Liver (tissue), 9 donors: ENCODE results near the gene PPFIA2. TPM values are rescaled to one million over a fixed set of nuclear protein-coding genes. Genes with fewer than 3 reads are reported as not detected.

Experiments used
- DNase-seq: peaks from one replicate; pipeline ENCODE4 v3.0.0-alpha.2; 2017; ENCODE audit warnings: low spot score
- H3K27ac ChIP-seq, 2 donors: one replicate each; pipeline ENCODE4 v1.7.0; 2013; ENCODE audit warnings: inconsistent platforms in 2 of 2, low read length in 2 of 2, control low read depth in 1 of 2, low read depth in 1 of 2, mild to moderate bottlenecking in 1 of 2
- H3K27me3 ChIP-seq, 4 donors: one replicate each; pipeline versions ENCODE4 v1.6.1 to v1.7.0; 2013; ENCODE audit warnings: low read length in 3 of 4, inconsistent platforms in 1 of 4, mild to moderate bottlenecking in 1 of 4, moderate library complexity in 1 of 4; ENCODE audit not compliant: control insufficient read depth in 4 of 4, insufficient read depth in 4 of 4
- H3K36me3 ChIP-seq, 4 donors: one replicate each; pipeline versions ENCODE4 v1.6.1 to v1.7.0; 2013; ENCODE audit warnings: low read length in 3 of 4, mild to moderate bottlenecking in 3 of 4, low read depth in 1 of 4, moderate library complexity in 1 of 4; ENCODE audit not compliant: control insufficient read depth in 4 of 4, insufficient read depth in 3 of 4
- H3K4me1 ChIP-seq, 4 donors: one replicate each; pipeline versions ENCODE4 v1.6.1 to v1.7.0; 2013; ENCODE audit warnings: low read length in 3 of 4, mild to moderate bottlenecking in 3 of 4, moderate library complexity in 1 of 4; ENCODE audit not compliant: control insufficient read depth in 4 of 4, insufficient read depth in 4 of 4
- H3K4me3 ChIP-seq, 3 donors: one replicate each; pipeline versions ENCODE4 v1.6.1 to v1.7.0; 2013; ENCODE audit warnings: low read length in 3 of 3, control low read depth in 1 of 3, low read depth in 1 of 3, mild to moderate bottlenecking in 1 of 3
- H3K9ac ChIP-seq, 2 donors: one replicate each; pipeline ENCODE4 v1.7.0; 2013; ENCODE audit warnings: low read length in 2 of 2, mild to moderate bottlenecking in 2 of 2, moderate library complexity in 2 of 2, control low read depth in 1 of 2, low read depth in 1 of 2
- H3K9me3 ChIP-seq, 4 donors: one replicate each; pipeline versions ENCODE4 v1.6.1 to v1.7.0; 2013; ENCODE audit warnings: low read length in 3 of 4; ENCODE audit not compliant: control insufficient read depth in 4 of 4
- ATF3 ChIP-seq: IDR thresholded peaks from 2 replicates; pipeline ENCODE4 v1.6.1; 2016; ENCODE audit warnings: antibody characterized with exemption
- CTCF ChIP-seq: fragments of 150-350 bp; IDR thresholded peaks from 2 replicates; pipeline ENCODE4 v1.5.1; 2017; ENCODE audit warnings: improper control_type of control experiment, low read depth, low read length; ENCODE audit not compliant: missing input control
- EGR1 ChIP-seq, 2 donors: IDR thresholded peaks; 2 replicates each; pipeline ENCODE4 v1.6.1; 2016 to 2018; ENCODE audit warnings: antibody characterized with exemption in 2 of 2, low read depth in 2 of 2
- FOXA1 ChIP-seq: IDR thresholded peaks from 2 replicates; pipeline ENCODE4 v1.6.1; 2016; ENCODE audit warnings: antibody characterized with exemption
- HNF4A ChIP-seq, 2 donors: conservative IDR thresholded peaks; 2 replicates each; pipeline ENCODE4 v1.6.1; 2016; ENCODE audit warnings: antibody characterized with exemption in 2 of 2, mild to moderate bottlenecking in 2 of 2
- HNF4G ChIP-seq: IDR thresholded peaks from 2 replicates; pipeline ENCODE4 v1.6.1; 2016; ENCODE audit warnings: antibody characterized with exemption
- JUND ChIP-seq, 2 donors: IDR thresholded peaks; 2 replicates each; pipeline ENCODE4 v1.6.1; 2016; ENCODE audit warnings: antibody characterized with exemption in 2 of 2
- MAX ChIP-seq: IDR thresholded peaks from 2 replicates; pipeline ENCODE4 v1.6.1; 2016; ENCODE audit warnings: antibody characterized with exemption
- NR2F2 ChIP-seq: IDR thresholded peaks from 2 replicates; pipeline ENCODE4 v1.6.1; 2016; ENCODE audit warnings: antibody characterized with exemption
- RAD21 ChIP-seq, 2 donors: IDR thresholded peaks; 2 replicates each; pipeline ENCODE4 v1.6.1; 2016; ENCODE audit warnings: antibody characterized with exemption in 2 of 2, mild to moderate bottlenecking in 2 of 2
- REST ChIP-seq: IDR thresholded peaks from 2 replicates; pipeline ENCODE4 v1.6.1; 2016; ENCODE audit warnings: antibody characterized with exemption, mild to moderate bottlenecking
- RXRA ChIP-seq, 2 donors: IDR thresholded peaks; 2 replicates each; pipeline ENCODE4 v1.6.1; 2017 to 2018; ENCODE audit warnings: antibody characterized with exemption in 2 of 2, mild to moderate bottlenecking in 1 of 2
- SP1 ChIP-seq: IDR thresholded peaks from 2 replicates; pipeline ENCODE4 v1.6.1; 2018; ENCODE audit warnings: antibody characterized with exemption, mild to moderate bottlenecking
- TAF1 ChIP-seq: conservative IDR thresholded peaks from 2 replicates; pipeline ENCODE4 v1.6.1; 2016; ENCODE audit warnings: antibody characterized with exemption, mild to moderate bottlenecking
- YY1 ChIP-seq: IDR thresholded peaks from 2 replicates; pipeline ENCODE4 v1.6.1; 2016; ENCODE audit warnings: antibody characterized with exemption, mild to moderate bottlenecking
- ZBTB33 ChIP-seq: IDR thresholded peaks from 2 replicates; pipeline ENCODE4 v1.6.1; 2016; ENCODE audit warnings: antibody characterized with exemption
- WGBS: extraction: QIAGEN DNeasy Blood & Tissue Kit; methylation state at CpG from one replicate; pipeline ENCODE4 v1.1.7; 2013; 5-methylcytosine and 5-hydroxymethylcytosine counted together
- polyA plus RNA-seq, 2 donors: library from polyadenylated mRNA; stranded (reverse) in 1 of 2; unstranded in 1 of 2; fragments of 200-250 nt in 1 of 2; fragments of >200 nt in 1 of 2; fragmentation: Nextera tagmentation in 1 of 2; extraction: Ambion mirVana in 1 of 2; gene quantifications; one replicate each; pipeline versions ENCODE4 v1.2.1 to v1.2.3, GENCODE V29; 2013 to 2015
- total RNA-seq, 2 donors: library from RNA; depleted of rRNA; stranded (reverse); fragments of >200 nt; gene quantifications; one replicate each; pipeline ENCODE4 v1.2.3, GENCODE V29; 2014
- donor health status: healthy.
- donor health status: healthy.
- donor health status: healthy.
- donor health status: healthy.
- donor health status: healthy.

The PPFIA2 gene
- total and polyA plus RNA-seq, 4 donors, result 0.05 to 0.50 (median 0.22) TPM; not detected in 1

- Histone ChIP-seq H3K36me3 (no peaks in the 10 kb centered on the region), H3K9me3 (no peaks in the 10 kb centered on the region), H3K9ac (no peak overlapping the region), H3K27ac (no peak overlapping the region), H3K4me3 (no peak overlapping the region), H3K27me3 (no peaks in the 10 kb centered on the region), H3K4me1 (no peaks in the 10 kb centered on the region)
- no peak for DNase-seq
- WGBS, result 21% methylated on average over 1 of the region's 1 CpG
- TF ChIP-seq HNF4G (no peak), TAF1 (no peak), REST (no peak), EGR1 (IDR thresholded peaks at IDR 0.05; ENCODE audit: low read depth in 2 of 2) (no peak)
These were observed 37.1 kb downstream of the PPFIA2 start for GRCh38 chr12:81722004-81722403.

GRCh38 chr12:81718616-81719015 lies 40.5 kb downstream of the PPFIA2 start:
- DNase-seq, result no peak
- no peaks in the 10 kb centered on the region for H3K27me3 ChIP-seq
- no peaks in the 10 kb centered on the region for H3K9me3 ChIP-seq
- H3K36me3 ChIP-seq, result no peaks in the 10 kb centered on the region
- no peak overlapping the region for H3K27ac ChIP-seq
- no peaks in the 10 kb centered on the region for H3K4me1 ChIP-seq
- no peak overlapping the region for H3K4me3 ChIP-seq
- WGBS, result 41% methylated on average over 2 of the region's 2 CpGs
- no peak for TF ChIP-seq CTCF
- TF ChIP-seq NR2F2, result no peak
- H3K9ac ChIP-seq, result no peak overlapping the region

GRCh38 chr12:81712536-81712935 lies 46.6 kb downstream of the PPFIA2 start:
- 71% methylated on average over 3 of the region's 3 CpGs for WGBS
- no peak overlapping the region for H3K9ac ChIP-seq
- no peaks in the 10 kb centered on the region for H3K4me1 ChIP-seq
- no peak overlapping the region for H3K27ac ChIP-seq
- H3K4me3 ChIP-seq, result no peak overlapping the region
- H3K36me3 ChIP-seq, result no peaks in the 10 kb centered on the region
- DNase-seq, result no peak
- H3K9me3 ChIP-seq, result no peaks in the 10 kb centered on the region
- no peaks in the 10 kb centered on the region for H3K27me3 ChIP-seq
- TF ChIP-seq SP1 (no peak), REST (no peak), FOXA1 (no peak), EGR1 (IDR thresholded peaks at IDR 0.05; ENCODE audit: low read depth in 2 of 2) (no peak), ZBTB33 (no peak), RAD21 (IDR thresholded peaks at IDR 0.05) (no peak), HNF4A (conservative IDR thresholded peaks at IDR 0.05) (no peak), ATF3 (no peak), MAX (no peak), JUND (IDR thresholded peaks at IDR 0.05) (no peak), YY1 (no peak), HNF4G (no peak), RXRA (IDR thresholded peaks at IDR 0.05) (no peak)
